ENCODE results near the gene DPT.

GRCh38 chr1:168676029-168676812, 52.8 kb downstream of the DPT start:
- no peak for TF ChIP-seq CTCF (IDR thresholded peaks at IDR 0.05)
- TF ChIP-seq EP300 (IDR thresholded peaks at IDR 0.05) = no peak

Data from upper lobe of left lung (tissue), 4 donors.